Measurements from ENCODE around the gene RPS6KL1.

DNA sequence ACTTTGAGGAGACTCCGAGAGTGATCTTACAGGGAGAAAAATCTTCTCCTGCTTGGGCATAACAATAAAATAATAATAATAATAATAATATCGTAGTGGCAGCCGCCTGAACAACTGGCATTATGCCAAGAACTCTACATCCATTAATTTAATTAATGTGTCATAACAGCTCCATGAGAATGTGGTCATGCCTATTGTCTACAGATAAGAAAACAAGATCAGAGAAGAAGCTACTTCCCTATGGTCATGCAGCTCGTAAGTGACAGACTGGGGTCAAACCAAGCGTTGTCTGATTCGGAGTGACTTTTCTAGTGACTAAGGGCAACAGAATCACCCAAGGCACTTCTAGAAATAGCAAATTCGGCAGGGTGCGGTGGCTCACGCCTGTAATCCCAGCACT lies 58.9 kb downstream of the RPS6KL1 start:
- TF ChIP-seq POLR2AphosphoS5 (IDR thresholded peaks at IDR 0.05; ENCODE audit: low read depth) (no peak), EZH2 (IDR thresholded peaks at IDR 0.05; ENCODE audit: low read depth, unreplicated experiment) (no peak), EZH2phosphoT487 (IDR thresholded peaks at IDR 0.05; ENCODE audit: unreplicated experiment) (no peak), STAT1 (IDR thresholded peaks at IDR 0.05; ENCODE audit: unreplicated experiment) (no peak), CREB1 (CRISPR knock-in tag; IDR thresholded peaks at IDR 0.05; ENCODE audit: low read depth) (no peak), ZNF114 (CRISPR knock-in tag; IDR thresholded peaks at IDR 0.05) (no peak)
- TF ChIP-seq, protein P1, sequence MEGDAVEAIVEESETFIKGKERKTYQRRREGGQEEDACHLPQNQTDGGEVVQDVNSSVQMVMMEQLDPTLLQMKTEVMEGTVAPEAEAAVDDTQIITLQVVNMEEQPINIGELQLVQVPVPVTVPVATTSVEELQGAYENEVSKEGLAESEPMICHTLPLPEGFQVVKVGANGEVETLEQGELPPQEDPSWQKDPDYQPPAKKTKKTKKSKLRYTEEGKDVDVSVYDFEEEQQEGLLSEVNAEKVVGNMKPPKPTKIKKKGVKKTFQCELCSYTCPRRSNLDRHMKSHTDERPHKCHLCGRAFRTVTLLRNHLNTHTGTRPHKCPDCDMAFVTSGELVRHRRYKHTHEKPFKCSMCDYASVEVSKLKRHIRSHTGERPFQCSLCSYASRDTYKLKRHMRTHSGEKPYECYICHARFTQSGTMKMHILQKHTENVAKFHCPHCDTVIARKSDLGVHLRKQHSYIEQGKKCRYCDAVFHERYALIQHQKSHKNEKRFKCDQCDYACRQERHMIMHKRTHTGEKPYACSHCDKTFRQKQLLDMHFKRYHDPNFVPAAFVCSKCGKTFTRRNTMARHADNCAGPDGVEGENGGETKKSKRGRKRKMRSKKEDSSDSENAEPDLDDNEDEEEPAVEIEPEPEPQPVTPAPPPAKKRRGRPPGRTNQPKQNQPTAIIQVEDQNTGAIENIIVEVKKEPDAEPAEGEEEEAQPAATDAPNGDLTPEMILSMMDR (conservative IDR thresholded peaks at IDR 0.05; ENCODE audit: low read depth in 2 of 2), result no peak
- TF ChIP-seq, protein P2, sequence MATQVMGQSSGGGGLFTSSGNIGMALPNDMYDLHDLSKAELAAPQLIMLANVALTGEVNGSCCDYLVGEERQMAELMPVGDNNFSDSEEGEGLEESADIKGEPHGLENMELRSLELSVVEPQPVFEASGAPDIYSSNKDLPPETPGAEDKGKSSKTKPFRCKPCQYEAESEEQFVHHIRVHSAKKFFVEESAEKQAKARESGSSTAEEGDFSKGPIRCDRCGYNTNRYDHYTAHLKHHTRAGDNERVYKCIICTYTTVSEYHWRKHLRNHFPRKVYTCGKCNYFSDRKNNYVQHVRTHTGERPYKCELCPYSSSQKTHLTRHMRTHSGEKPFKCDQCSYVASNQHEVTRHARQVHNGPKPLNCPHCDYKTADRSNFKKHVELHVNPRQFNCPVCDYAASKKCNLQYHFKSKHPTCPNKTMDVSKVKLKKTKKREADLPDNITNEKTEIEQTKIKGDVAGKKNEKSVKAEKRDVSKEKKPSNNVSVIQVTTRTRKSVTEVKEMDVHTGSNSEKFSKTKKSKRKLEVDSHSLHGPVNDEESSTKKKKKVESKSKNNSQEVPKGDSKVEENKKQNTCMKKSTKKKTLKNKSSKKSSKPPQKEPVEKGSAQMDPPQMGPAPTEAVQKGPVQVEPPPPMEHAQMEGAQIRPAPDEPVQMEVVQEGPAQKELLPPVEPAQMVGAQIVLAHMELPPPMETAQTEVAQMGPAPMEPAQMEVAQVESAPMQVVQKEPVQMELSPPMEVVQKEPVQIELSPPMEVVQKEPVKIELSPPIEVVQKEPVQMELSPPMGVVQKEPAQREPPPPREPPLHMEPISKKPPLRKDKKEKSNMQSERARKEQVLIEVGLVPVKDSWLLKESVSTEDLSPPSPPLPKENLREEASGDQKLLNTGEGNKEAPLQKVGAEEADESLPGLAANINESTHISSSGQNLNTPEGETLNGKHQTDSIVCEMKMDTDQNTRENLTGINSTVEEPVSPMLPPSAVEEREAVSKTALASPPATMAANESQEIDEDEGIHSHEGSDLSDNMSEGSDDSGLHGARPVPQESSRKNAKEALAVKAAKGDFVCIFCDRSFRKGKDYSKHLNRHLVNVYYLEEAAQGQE (IDR thresholded peaks at IDR 0.05; ENCODE audit: unreplicated experiment), result no peak
- TF ChIP-seq, protein P3, sequence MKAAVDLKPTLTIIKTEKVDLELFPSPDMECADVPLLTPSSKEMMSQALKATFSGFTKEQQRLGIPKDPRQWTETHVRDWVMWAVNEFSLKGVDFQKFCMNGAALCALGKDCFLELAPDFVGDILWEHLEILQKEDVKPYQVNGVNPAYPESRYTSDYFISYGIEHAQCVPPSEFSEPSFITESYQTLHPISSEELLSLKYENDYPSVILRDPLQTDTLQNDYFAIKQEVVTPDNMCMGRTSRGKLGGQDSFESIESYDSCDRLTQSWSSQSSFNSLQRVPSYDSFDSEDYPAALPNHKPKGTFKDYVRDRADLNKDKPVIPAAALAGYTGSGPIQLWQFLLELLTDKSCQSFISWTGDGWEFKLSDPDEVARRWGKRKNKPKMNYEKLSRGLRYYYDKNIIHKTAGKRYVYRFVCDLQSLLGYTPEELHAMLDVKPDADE (IDR thresholded peaks at IDR 0.05), result no peak
